ENCODE data around the gene CTTNBP2. TPM values are rescaled to one million over a fixed set of nuclear protein-coding genes. Genes with fewer than 3 reads are reported as not detected.

CTTNBP2 gene
- total RNA-seq, 2 experiments from 2014 or later = not detected

GRCh38 chr7:117673839-117674238 lies 199.4 kb downstream of the CTTNBP2 start:
- Mint-ChIP-seq H3K27me3 (no peaks in the 10 kb centered on the region), H3K36me3 (ENCODE audit: low read depth) (no peaks in the 10 kb centered on the region), H3K9me3 (ENCODE audit: low read depth) (no peaks in the 10 kb centered on the region), H3K4me1 (no peaks in the 10 kb centered on the region), H3K27ac (no peak overlapping the region), H3K4me3 (no peak overlapping the region)
- no peak for DNase-seq
- intact Hi-C loops (cut with DNase I, micrococcal nuclease) = no loop called here
- no peak for ATAC-seq
- POLR2A ChIA-PET = no interaction called here
- CTCF ChIA-PET = no interaction called here

- H3K27ac Mint-ChIP-seq = no peak overlapping the region
- H3K4me3 Mint-ChIP-seq = no peak overlapping the region
- DNase-seq = no peak
- no peak for ATAC-seq
- intact Hi-C loops (cut with DNase I, micrococcal nuclease) = no loop called here
- no peaks in the 10 kb centered on the region for H3K4me1 Mint-ChIP-seq
- POLR2A ChIA-PET = no interaction called here
- CTCF ChIA-PET = no interaction called here
- H3K36me3 Mint-ChIP-seq (ENCODE audit: low read depth) = no peaks in the 10 kb centered on the region
- H3K9me3 Mint-ChIP-seq (ENCODE audit: low read depth) = no peaks in the 10 kb centered on the region
- H3K27me3 Mint-ChIP-seq = no peaks in the 10 kb centered on the region
These were observed 199.9 kb downstream of the CTTNBP2 start for GRCh38 chr7:117673367-117673766.

GRCh38 chr7:117672453-117672852 lies 200.8 kb downstream of the CTTNBP2 start:
- Mint-ChIP-seq H3K9me3 (ENCODE audit: low read depth) (no peaks in the 10 kb centered on the region), H3K4me3 (no peak overlapping the region), H3K27me3 (no peaks in the 10 kb centered on the region), H3K27ac (no peak overlapping the region), H3K4me1 (no peaks in the 10 kb centered on the region), H3K36me3 (ENCODE audit: low read depth) (no peaks in the 10 kb centered on the region)
- no peak for DNase-seq
- ATAC-seq = no peak
- POLR2A ChIA-PET = no interaction called here
- CTCF ChIA-PET = no interaction called here
- intact Hi-C loops (cut with DNase I, micrococcal nuclease) = no loop called here

- ChIA-PET CTCF (no interaction called here), POLR2A (no interaction called here)
- no peak for DNase-seq
- Mint-ChIP-seq H3K27me3 (no peaks in the 10 kb centered on the region), H3K36me3 (ENCODE audit: low read depth) (no peaks in the 10 kb centered on the region), H3K27ac (no peak overlapping the region), H3K4me3 (no peak overlapping the region), H3K4me1 (no peaks in the 10 kb centered on the region), H3K9me3 (ENCODE audit: low read depth) (no peaks in the 10 kb centered on the region)
- intact Hi-C loops (cut with DNase I, micrococcal nuclease) = no loop called here
- no peak for ATAC-seq
These were observed 203.4 kb downstream of the CTTNBP2 start for GRCh38 chr7:117669818-117670217.

- H3K4me1 Mint-ChIP-seq = no peaks in the 10 kb centered on the region
- H3K27ac Mint-ChIP-seq = no peak overlapping the region
- ATAC-seq (no peak), DNase-seq (no peak)
- H3K36me3 Mint-ChIP-seq (ENCODE audit: low read depth) = no peaks in the 10 kb centered on the region
- no peak overlapping the region for H3K4me3 Mint-ChIP-seq
- intact Hi-C loops (cut with DNase I, micrococcal nuclease) = no loop called here
- H3K27me3 Mint-ChIP-seq = peaks cover 1% of the 10 kb centered on the region
- POLR2A ChIA-PET = no interaction called here
- CTCF ChIA-PET = no interaction called here
- H3K9me3 Mint-ChIP-seq (ENCODE audit: low read depth) = no peaks in the 10 kb centered on the region
These were observed 205.8 kb downstream of the CTTNBP2 start for GRCh38 chr7:117667456-117667855.

GRCh38 chr7:117666689-117667088 lies 206.6 kb downstream of the CTTNBP2 start:
- peaks cover 1% of the 10 kb centered on the region for H3K27me3 Mint-ChIP-seq
- DNase-seq (no peak), ATAC-seq (no peak)
- CTCF ChIA-PET = no interaction called here
- H3K4me1 Mint-ChIP-seq = no peaks in the 10 kb centered on the region
- POLR2A ChIA-PET = no interaction called here
- no peak overlapping the region for H3K4me3 Mint-ChIP-seq
- no peaks in the 10 kb centered on the region for H3K9me3 Mint-ChIP-seq (ENCODE audit: low read depth)
- no peaks in the 10 kb centered on the region for H3K36me3 Mint-ChIP-seq (ENCODE audit: low read depth)
- intact Hi-C loops (cut with DNase I, micrococcal nuclease) = no loop called here
- H3K27ac Mint-ChIP-seq = no peak overlapping the region

GRCh38 chr7:117666031-117666430 lies 207.2 kb downstream of the CTTNBP2 start:
- ATAC-seq = no peak
- intact Hi-C loops (cut with DNase I, micrococcal nuclease) = no loop called here
- CTCF ChIA-PET = no interaction called here
- Mint-ChIP-seq H3K36me3 (ENCODE audit: low read depth) (no peaks in the 10 kb centered on the region), H3K4me3 (no peak overlapping the region), H3K9me3 (ENCODE audit: low read depth) (no peaks in the 10 kb centered on the region), H3K27ac (no peak overlapping the region), H3K27me3 (peaks cover 1% of the 10 kb centered on the region), H3K4me1 (no peaks in the 10 kb centered on the region)
- no peak for DNase-seq
- POLR2A ChIA-PET = no interaction called here

GRCh38 chr7:117665368-117665767 lies 207.9 kb downstream of the CTTNBP2 start:
- DNase-seq (no peak), ATAC-seq (no peak)
- no peaks in the 10 kb centered on the region for H3K4me1 Mint-ChIP-seq
- intact Hi-C loops (cut with DNase I, micrococcal nuclease) = no loop called here
- ChIA-PET POLR2A (no interaction called here), CTCF (interaction anchor here (0.7 kb wide), 1 partner anchor 1025 kb away, joined by 3 read pairs; no protein-coding TSS in a partner anchor)
- H3K27ac Mint-ChIP-seq = no peak overlapping the region
- no peaks in the 10 kb centered on the region for H3K36me3 Mint-ChIP-seq (ENCODE audit: low read depth)
- no peak overlapping the region for H3K4me3 Mint-ChIP-seq
- H3K9me3 Mint-ChIP-seq (ENCODE audit: low read depth) = no peaks in the 10 kb centered on the region
- H3K27me3 Mint-ChIP-seq = peaks cover 1% of the 10 kb centered on the region

GRCh38 chr7:117664047-117664446 lies 209.2 kb downstream of the CTTNBP2 start:
- H3K27me3 Mint-ChIP-seq = peaks cover 1% of the 10 kb centered on the region
- POLR2A ChIA-PET = no interaction called here
- no peak for DNase-seq
- no peaks in the 10 kb centered on the region for H3K9me3 Mint-ChIP-seq (ENCODE audit: low read depth)
- no peak for ATAC-seq
- no peaks in the 10 kb centered on the region for H3K4me1 Mint-ChIP-seq
- intact Hi-C loops (cut with DNase I, micrococcal nuclease) = no loop called here
- CTCF ChIA-PET = no interaction called here
- no peak overlapping the region for H3K27ac Mint-ChIP-seq
- no peaks in the 10 kb centered on the region for H3K36me3 Mint-ChIP-seq (ENCODE audit: low read depth)
- H3K4me3 Mint-ChIP-seq = no peak overlapping the region

- POLR2A ChIA-PET = interaction anchor here (0.6 kb wide), 1 partner anchor 68 kb away, joined by 3 read pairs; no protein-coding TSS in a partner anchor
- Mint-ChIP-seq H3K4me3 (no peak overlapping the region), H3K27me3 (peaks cover 1% of the 10 kb centered on the region), H3K36me3 (ENCODE audit: low read depth) (no peaks in the 10 kb centered on the region), H3K4me1 (no peaks in the 10 kb centered on the region), H3K27ac (no peak overlapping the region), H3K9me3 (ENCODE audit: low read depth) (no peaks in the 10 kb centered on the region)
- no peak for DNase-seq
- CTCF ChIA-PET = no interaction called here
- ATAC-seq = no peak
- intact Hi-C loops (cut with DNase I, micrococcal nuclease) = no loop called here
These were observed 211.9 kb downstream of the CTTNBP2 start for GRCh38 chr7:117661328-117661727.
